Hematopoietic multipotent progenitor cell treated with erythropoietin and hydrocortisone succinate and interleukin-3 and kit ligand, for 17 days (in vitro differentiated cells): Measurements from ENCODE around the gene NOTCH1.
A peak's percentile ranks its signal among the peaks of the same experiment; 100 is the strongest.

Experiments used
- DNase-seq: peaks from one replicate; pipeline ENCODE4 v3.0.0-alpha.2; 2015; ENCODE audit warnings: low spot score

NOTCH1 gene

DNA sequence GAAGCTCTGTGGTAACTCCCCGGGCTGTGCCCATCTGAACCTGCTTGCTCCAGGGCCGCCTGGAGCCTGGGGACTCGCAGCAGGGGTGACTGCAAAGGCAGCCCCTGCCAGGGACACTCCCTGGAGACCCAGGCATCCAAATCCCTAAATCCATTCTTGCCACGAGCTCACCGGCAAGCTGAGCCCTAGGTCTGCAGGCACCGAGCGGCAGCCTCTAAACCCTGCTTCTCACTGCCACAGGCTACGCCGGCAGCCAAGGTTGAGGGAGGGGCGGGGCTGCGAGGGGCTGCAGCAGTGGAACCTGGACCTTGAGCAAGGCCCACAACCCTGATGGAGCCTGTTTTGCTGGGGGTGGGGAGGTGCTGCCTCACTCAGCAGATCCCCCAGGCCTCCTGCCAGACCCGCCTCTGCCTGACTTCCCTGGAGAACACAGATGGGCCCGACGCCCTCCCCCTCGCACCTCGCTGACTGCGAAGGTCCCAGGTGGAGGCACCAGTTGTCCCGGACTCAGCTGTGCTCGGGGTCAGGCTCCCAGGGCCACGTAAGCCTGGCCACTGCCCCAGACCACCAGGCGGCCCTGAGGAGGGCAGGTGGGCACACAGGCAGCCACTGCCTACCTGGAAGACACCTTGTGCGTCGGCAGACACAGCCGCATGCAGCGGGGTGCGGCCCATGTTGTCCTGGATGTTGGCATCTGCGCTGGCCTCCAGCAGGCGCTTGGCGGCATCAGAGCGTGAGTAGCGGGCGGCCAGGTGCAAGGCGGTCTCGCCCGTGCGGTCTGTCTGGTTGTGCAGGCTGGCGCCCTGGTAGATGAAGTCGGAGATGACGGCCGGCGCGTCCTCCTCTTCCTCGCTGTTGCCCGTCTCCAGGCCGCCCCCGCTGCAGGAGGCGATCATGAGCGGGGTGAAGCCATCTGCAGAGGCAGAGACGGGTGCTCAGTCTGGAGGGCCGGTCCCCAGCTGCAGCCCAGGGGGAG, 45.6 kb downstream of the NOTCH1 start:
- no peak for DNase-seq

DNA sequence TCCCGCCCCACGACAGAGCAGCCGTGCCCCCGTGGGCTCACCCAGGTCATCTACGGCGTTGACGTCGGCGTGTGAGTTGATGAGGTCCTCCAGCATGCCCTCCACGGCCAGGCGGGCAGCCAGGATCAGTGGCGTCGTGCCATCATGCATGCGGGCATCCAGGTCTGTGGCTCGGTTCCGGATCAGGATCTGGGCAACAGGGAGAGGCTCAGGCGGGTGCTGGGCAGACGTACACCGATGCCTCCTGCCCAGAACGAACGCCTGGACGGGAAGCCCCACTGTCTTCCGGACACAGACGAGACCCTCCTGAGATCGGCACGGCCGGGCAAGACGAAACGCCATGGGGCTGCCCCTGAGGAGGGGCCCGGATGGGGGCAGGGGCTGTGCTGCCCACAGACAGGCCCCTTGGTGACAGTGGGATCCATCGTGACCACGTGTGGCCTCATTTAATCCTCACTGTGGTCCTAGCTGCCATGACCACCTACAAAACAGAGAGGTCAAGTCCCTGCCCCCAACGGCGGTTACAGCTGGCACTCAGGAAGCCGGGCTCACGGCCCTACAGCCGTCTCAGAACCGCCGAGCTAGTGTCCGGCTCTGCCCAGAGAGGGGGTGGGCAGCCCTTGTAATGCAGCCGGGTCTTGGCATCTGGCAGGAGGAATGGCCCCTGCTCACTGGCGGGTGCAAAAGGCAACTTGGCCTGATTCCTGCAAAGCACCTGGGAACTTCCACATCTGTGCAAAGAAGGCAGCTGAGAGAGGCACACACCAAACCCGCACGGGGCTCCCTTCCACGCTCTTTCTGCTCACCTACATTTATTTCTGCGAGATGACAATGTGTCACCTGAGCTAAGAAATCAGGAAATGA, 46.5 kb downstream of the NOTCH1 start:
- DNase-seq, result no peak

DNA sequence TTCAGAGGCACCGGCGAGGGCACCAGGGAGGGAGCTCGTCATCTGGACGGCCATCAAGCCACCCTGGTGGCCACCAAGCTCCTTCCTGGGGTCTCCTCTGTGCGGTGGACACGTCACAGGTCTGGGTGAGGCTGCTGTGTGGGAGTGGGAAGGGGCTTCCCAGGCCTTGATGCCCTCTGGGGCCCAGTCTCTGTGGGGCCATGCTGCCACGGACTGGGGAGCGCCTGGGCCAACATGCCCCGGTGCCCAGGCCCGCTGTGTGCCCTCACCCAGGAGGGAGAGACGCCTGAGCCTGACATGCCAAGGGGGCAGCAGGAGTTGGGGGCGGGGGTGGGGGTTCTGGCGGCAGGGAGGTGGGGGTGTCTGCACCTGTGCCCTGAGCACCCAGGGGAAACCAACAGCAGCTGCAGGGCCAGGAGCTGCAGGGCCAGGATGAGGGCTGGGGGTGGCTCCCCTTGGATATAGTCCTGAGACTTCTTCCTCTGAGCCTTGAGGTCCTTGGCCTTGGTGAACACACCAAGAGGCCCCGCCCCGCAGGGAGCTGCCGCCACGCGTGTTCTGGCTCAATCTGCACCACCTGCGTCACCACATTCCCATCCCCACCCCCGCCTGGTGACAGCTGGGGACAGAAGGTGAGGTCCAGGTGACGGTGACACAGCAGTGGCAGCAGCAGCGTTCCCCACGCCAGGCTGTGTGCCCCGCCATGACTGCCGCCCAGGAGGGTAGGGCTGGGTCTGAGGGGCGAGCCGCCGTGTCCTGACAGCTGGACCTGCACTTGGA, 47.7 kb downstream of the NOTCH1 start:
- DNase-seq, result no peak

DNA sequence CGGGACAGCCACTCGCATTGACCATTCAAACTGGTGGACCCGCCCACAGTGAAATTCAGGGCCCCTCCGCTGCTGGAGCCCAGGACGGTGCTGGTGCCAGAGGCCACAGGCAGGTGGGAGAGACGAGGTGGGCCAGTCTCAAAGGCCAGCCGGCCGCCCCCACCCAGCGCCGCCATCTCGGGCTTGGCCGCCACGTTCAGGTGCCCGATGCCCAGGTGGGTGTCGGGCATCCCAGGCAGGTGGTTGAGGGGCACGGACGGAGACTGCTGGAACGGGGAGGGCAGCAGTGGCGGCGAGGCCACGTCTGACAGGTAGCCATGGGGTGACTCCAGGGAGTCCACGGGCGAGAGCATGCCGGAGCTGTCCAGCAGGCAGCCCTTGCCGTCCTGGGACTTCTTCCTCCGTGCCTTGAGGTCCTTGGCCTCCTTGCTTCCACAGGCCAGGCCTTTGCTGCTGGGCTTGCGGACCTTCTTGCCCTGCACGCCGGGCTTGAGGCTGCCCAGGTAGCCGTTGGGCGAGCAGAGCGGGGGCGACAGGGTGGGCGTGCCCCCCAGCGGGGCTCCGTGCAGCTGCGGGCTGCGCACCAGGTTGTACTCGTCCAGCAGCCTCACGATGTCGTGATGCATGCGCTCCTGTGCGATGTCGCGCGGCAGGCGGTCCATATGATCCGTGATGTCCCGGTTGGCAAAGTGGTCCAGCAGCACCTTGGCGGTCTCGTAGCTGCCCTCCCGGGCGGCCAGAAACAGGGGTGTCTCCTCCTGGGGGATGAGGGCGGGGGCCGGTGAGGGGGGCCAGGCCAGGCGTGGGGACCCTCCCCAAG, 48.8 kb downstream of the NOTCH1 start:
- DNase-seq, result no peak

DNA sequence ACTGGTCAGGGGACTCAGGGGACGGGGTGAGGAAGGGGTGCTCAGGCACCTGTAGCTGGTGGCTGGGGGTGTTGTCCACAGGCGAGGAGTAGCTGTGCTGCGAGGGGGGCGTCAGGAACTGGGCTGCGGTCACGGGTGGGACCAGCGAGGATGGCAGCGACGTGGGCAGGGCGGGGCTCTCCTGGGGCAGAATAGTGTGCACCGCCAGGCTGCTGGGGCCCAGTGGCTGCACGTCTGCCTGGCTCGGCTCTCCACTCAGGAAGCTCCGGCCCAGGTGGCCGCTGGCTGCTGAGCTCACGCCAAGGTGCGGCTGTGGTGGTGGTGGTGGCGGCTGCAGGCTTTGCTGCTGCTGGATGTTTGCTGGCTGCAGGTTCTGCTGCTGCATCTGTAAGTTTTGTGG, 49.7 kb downstream of the NOTCH1 start:
- no peak for DNase-seq

DNA sequence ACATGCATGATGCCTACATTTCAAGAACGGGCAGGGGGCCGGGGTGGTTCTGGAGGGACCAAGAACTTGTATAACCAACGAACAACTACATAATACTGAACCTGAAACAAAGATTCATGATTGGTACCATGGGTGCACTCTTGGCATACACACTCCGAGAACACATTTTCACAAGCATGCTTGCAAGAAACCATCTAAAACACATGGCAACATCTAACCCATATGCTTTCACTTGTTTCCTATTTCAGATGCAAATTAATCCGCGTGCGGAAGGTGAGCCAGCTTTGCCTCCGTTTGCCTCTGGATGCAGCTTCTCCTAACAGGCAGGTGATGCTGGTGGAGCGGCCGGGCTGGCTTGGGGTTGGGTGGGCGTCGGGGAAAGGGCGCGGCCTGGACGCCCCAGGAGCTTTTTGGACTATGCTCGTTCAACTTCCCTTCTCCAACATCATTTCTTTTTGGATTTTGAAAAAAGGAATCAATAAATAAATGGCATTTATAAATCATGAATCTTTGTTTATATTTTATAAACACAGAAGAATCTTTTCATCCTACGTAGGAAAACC, 50.5 kb downstream of the NOTCH1 start:
- no peak for DNase-seq

DNA sequence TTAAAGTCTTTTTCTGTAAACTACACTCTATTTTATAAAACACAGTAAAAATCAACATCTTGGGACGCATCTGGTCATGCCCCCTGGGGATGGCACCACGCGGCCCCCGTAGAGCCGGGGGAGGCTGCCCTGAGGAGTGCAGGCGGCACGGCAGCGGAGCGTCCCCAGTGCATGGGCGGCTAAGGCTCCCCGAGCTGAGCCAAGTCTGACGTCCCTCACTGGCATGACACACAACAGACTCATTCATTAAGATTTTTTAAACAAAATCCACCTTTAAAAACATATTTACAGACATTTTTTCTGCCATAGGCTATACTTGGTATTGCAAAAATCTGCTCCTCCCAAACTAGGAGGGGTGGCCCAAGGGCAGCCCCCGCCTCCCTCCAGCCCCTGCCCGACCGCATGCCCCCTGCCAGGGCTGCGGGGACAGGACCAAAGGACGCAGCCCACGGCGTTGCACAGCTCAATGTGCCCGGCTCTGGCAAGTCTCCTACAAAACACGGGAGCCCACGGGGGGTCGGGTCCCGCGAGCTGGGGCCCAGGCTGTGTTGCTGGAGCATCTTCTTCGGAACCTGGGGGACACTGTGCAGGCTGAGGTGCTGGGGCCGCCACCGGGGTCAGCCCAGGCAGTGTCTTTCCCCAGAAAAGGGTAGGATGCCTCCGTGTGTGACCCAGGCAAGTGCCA, 51.2 kb downstream of the NOTCH1 start:
- no peak for DNase-seq

DNA sequence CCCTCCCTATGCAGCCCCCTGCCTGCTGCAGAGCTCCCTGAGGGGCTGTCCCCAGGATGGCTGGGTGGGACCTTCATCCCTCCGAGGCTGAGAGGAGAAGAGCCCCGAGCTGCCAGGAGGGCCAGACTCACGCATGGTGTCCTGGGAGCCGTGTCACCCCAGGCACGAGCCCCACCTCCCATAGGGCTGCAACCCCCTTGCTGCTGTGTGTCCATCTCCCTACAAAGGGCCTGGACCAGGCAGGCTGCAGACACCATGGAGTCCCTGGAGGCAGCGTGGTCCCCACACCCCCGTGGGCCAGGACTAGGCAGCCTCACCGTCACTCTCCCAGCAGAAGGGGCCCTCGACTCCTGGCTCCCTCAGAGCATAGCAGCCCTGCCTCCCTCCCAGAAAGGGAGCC, 51.8 kb downstream of the NOTCH1 start:
- no peak for DNase-seq

DNA sequence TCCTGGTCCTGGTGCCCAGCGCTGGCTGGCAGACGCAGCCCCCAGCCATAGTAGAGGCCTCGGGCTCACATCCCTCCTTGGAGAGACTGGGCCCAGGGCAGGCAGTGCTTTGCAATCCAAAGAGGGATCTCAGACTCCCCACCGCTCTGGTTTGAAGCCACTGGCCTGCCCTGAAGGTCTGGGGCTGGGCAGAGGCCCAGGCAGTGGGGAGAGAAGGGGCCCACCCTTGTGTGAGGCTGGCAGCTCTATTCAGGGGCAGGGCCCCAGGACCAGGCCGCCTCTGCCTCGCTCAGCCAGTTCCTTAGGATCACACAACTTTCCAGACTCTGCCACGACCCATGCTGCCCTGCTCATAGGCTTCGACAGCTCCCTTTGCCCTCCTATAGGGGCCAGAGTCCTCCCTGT, 52.3 kb downstream of the NOTCH1 start:
- DNase-seq, result no peak

DNA sequence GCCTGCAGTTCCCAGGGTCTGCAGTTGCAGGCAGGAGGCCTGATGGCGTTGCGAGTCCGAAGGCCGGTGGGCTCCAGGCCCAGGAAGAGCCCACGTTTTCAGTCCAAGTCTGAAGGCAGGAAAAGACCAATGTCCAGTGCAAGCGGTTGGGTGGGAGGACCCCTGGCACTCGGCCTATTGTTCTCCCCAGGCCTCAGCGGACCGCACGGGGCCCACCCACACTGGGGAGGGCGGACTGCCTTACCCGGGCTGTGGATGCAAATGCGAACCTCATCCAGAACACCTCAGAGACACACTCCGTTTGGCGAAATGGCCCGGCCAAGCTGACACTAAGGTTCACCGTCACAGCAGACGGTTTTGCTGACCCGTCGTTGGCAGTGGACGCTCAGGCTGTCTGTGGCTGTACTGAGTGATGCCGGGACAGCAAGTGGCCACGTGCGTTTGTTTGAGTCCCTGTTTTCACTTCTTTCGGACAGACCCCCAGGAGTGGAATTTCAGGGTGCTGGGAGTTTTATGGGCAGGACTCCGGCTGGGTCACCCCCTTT, 52.8 kb downstream of the NOTCH1 start:
- no peak for DNase-seq

DNA sequence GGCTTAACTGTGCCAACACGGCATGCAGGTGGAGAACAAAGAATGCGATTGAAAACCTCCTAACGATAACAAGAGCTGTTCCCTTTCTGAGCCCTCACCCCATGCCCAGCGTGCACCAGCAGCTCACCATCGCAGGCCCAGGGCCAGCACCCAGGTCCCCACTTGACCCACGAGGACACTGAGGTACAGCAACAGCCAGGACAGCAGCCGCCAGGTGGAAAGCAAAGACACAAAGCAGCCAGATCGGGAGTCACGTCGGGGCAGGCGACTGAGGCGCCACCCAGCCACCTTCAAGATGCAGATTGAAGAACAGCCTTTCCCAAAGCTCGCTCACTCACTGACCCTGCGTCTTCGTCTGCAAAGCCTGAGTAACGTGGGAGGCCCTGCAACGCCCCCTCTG, 56.1 kb downstream of the NOTCH1 start:
- DNase-seq, result no peak

DNA sequence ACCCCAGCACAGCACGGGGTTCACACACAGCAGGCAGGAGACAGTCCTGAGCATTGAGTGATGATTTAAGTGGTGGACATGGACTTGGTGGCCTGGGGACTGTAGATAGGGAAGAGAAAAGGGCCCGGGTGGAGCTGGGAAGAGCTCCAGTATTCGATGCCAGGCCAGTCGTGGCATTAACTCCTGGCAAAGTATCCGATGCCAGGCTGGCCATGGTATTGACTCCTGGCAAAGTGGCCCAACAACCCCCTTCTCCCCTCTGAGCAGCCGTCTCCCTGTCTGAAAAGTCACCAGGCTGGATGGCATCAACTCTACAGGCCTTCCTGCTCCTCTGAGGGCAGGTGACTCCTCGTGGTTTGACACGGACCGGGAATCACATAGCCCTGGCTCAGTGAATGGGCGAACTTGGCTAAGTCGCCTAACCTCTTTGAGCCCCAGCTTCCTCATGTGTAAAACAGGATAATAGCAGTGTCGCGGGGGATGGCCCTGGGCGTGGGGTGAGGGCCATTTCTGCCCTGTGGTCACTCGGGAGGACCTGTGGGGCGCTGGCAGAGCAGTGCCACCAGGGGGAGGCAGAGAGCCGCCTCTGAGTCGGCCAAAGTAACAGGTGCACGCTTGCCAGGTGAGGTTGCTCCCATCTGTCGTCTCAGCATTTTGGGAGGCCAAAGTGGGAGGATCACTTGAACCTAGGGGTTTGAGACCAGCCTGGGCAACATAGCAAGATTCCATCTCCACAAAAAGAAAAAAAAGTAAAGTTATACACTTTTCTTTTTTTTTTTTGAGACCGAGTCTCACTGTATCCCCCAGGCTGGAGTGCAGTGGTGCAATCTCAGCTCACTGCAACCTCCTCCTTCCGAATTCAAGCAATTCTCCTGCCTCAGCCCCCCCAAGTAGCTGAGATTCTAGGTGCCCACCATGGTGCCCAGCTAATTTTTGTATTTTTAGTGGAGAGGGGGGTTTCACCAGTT, 57.3 kb downstream of the NOTCH1 start:
- DNase-seq, result peak; percentile 74

DNA sequence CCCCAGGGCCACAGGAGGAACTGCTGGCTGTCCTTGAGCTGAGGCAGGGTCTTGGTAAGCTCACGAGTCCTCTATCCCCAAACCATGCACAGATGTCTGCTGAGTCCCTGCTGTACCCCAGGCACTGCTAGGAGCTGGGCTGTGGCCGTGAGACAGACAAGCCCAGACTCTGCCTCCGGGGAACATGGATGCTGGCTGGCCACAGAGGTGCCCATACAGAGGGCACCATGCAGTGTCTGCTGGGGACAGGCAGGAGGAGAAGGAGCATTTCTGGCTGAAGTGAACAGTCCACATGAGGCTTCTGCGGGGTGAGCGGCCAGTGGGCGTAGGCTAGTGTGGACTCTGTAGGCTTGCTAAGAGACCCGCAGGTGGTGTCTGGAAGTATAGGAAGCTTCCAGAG, 58.2 kb downstream of the NOTCH1 start:
- no peak for DNase-seq

DNA sequence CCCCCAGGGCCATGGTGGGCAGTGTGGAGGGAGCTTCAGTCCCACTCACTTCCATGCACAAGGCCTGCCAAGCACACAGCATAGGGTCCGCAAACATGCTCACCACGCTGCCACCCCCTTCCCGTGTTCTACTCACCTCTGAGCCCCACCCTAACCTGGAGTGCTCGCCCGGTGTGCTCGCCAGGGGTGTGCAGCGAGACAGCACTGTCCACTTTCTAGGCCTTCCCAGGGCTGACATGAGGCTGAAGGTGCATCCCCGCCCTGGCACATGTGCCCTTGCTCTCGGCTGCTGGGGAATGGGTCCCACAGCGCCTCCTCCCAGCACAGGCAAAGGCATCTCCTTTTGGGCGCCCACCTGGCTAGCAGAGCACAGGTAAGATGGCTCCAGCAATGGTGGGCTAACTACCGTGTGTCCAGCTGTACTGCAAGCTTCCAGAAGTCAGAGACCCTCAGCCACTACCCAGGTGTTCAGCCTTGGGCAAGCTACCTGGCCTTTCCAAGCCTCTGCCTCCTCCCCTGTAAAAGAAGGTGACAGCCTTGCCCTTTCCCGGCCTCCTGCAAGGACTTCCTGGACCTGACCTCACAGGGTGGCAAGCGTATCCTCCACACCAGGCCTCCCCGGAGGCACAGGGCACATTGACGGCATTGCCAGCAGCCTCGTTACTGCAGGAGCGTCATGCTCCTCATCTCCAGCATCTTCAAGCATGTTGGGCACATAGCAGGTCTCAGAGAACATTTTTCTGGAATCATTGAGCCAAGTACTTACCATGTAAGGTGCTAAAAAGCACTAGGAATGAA, 58.8 kb downstream of the NOTCH1 start:
- DNase-seq, result no peak

DNA sequence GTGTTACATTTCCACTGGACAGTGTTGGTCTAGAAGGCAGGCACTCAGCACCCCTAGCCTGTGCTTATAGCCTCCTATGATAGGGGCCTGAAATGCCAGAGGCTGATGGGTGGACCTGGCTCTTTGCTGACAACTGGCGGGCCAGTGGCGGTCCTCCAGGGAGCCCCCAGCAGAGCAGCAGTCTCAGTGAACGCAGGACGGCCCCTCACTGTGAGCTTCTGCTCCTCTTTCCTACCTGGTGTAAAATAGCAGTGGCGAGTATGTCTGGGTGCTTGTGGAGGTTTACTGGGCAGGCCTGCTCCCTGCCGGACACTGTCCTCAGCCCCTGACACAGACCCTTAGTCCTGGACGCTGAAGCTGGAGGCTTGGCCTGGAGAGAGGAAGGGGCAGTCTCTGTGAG, 59.7 kb downstream of the NOTCH1 start:
- no peak for DNase-seq

DNA sequence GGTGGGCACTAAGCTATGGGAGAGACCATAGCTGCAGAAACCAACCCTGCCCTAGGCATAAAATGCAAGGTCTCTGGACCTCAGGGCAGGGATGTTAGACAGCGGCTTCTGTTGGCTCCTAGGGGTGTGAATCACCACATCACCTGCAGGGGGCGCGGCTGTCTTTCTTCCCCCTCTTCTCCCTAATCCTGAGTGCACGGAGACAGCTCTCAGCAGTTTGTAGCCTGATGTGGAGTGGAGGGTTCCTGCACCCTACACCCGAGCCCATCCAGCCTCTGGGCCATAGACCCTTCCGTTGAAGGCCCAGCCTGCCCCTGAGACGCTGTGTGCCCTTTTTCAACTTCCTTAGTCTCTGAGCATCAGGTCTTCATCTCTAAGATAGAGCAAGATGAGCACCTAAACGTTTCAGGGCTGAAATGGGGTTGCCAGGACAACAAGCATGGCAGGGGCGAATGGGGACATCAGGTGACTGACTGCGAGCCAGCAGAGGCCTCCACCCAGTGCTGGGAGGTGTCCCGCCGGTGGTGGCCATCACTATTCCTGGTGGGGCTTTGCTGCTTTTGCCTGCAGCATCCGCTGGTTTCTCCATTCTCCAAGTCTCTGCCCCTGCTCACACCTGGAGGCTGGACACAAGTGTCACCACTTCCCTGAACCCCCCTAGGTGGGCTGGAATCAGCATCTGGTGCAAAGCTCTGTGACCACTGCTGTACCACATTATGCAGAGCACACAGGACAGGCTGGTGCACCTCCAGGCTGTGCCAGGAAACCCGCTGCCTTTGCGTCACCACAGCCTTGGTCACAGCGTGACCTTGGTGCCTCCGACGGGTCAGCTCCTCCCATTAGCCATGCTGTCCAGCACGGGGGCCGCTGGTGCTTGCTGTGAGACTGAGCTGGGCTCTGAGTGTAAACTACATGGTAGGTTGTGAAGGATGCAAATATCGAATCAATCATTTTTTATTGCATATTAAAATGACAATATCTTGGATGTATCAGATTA, 60.5 kb downstream of the NOTCH1 start:
- peak; percentile 84 for DNase-seq
